Neuronal stem cell (in vitro differentiated cells): Measurements from ENCODE around the gene FOXA3.

Experiments used
- DNase-seq: peaks from one replicate; pipeline ENCODE4 v3.0.0-alpha.2; 2013; ENCODE audit warnings: low spot score
- H2AFZ ChIP-seq: one replicate; pipeline ENCODE4 v1.6.1; 2013; ENCODE audit warnings: mild to moderate bottlenecking, low read length, inconsistent platforms
- H2AK5ac ChIP-seq: 2 replicates; pipeline ENCODE4 v1.6.1; 2013; ENCODE audit warnings: low read depth, mild to moderate bottlenecking, inconsistent platforms, low read length, moderate library complexity, mixed read lengths
- H2BK120ac ChIP-seq: 2 replicates; pipeline ENCODE4 v1.6.1; 2013; ENCODE audit warnings: low read depth, mild to moderate bottlenecking, inconsistent platforms, low read length, moderate library complexity, mixed read lengths
- H2BK12ac ChIP-seq: one replicate; pipeline ENCODE4 v1.6.1; 2013; ENCODE audit warnings: low read length, inconsistent platforms
- H2BK15ac ChIP-seq: 2 replicates; pipeline ENCODE4 v1.6.1; 2013; ENCODE audit warnings: mild to moderate bottlenecking, low read length, inconsistent platforms, mixed read lengths
- H2BK5ac ChIP-seq: one replicate; pipeline ENCODE4 v1.6.1; 2013; ENCODE audit warnings: inconsistent platforms, mild to moderate bottlenecking, low read length, moderate library complexity
- H3K14ac ChIP-seq: one replicate; pipeline ENCODE4 v1.6.1; 2013; ENCODE audit warnings: low read length, inconsistent platforms
- H3K18ac ChIP-seq: 2 replicates; pipeline ENCODE4 v1.6.1; 2013; ENCODE audit warnings: low read length, inconsistent platforms
- H3K23ac ChIP-seq: 2 replicates; pipeline ENCODE4 v1.6.1; 2013; ENCODE audit warnings: low read depth, mild to moderate bottlenecking, mixed read lengths, low read length, inconsistent platforms; ENCODE audit not compliant: poor library complexity
- H3K27ac ChIP-seq: replicated peaks from 3 replicates; pipeline ENCODE4 v1.5.1; 2013; ENCODE audit warnings: low read length, inconsistent platforms
- H3K27me3 ChIP-seq, 3 experiments: 2 replicates each; pipeline ENCODE4 v1.6.1; 2013; ENCODE audit warnings: low read length in 3 of 3, mild to moderate bottlenecking in 2 of 3, inconsistent platforms in 1 of 3, low read depth in 1 of 3, mixed read lengths in 1 of 3, moderate library complexity in 1 of 3; ENCODE audit not compliant: control insufficient read depth in 3 of 3, insufficient read depth in 3 of 3
- H3K36me3 ChIP-seq, 2 donors: replicated peaks in 1 of 2; 2 replicates each; pipeline ENCODE4 v1.6.1; 2013; ENCODE audit warnings: low read length in 2 of 2; ENCODE audit not compliant: control insufficient read depth in 2 of 2, insufficient read depth in 2 of 2
- H3K4ac ChIP-seq: 2 replicates; pipeline ENCODE4 v1.6.1; 2013; ENCODE audit warnings: inconsistent platforms, mild to moderate bottlenecking, low read length, moderate library complexity
- H3K4me1 ChIP-seq, 2 donors: 1 replicate in 1 of 2; 2 replicates in 1 of 2; pipeline ENCODE4 v1.6.1; 2013; ENCODE audit warnings: low read length in 2 of 2, low read depth in 1 of 2; ENCODE audit not compliant: control insufficient read depth in 2 of 2, insufficient read depth in 1 of 2
- H3K4me2 ChIP-seq: one replicate; pipeline ENCODE4 v1.6.1; 2013; ENCODE audit warnings: mild to moderate bottlenecking, low read length, inconsistent platforms; ENCODE audit not compliant: insufficient read depth, poor library complexity, severe bottlenecking
- H3K4me3 ChIP-seq, 2 donors: 2 replicates each; pipeline ENCODE4 v1.5.1; 2013; ENCODE audit warnings: low read length in 2 of 2, mild to moderate bottlenecking in 2 of 2, inconsistent platforms in 1 of 2, moderate library complexity in 1 of 2
- H3K79me1 ChIP-seq: one replicate; pipeline ENCODE4 v1.6.1; 2013; ENCODE audit warnings: low read depth, mild to moderate bottlenecking, inconsistent platforms, low read length, moderate library complexity
- H3K9ac ChIP-seq: one replicate; pipeline ENCODE4 v1.6.1; 2013; ENCODE audit warnings: mild to moderate bottlenecking, low read depth, low read length, inconsistent platforms; ENCODE audit not compliant: poor library complexity
- H3K9me3 ChIP-seq, 2 donors: replicated peaks in 1 of 2; 2 replicates each; pipeline versions ENCODE3 to v1.6.1; 2013; ENCODE audit warnings: low read length in 2 of 2, mild to moderate bottlenecking in 2 of 2, inconsistent platforms in 1 of 2, low read depth in 1 of 2, mixed read lengths in 1 of 2, moderate library complexity in 1 of 2; ENCODE audit not compliant: control insufficient read depth in 2 of 2, insufficient read depth in 1 of 2
- H4K8ac ChIP-seq: one replicate; pipeline ENCODE4 v1.6.1; 2013; ENCODE audit warnings: low read depth, mild to moderate bottlenecking, inconsistent platforms, low read length, moderate library complexity
- H4K91ac ChIP-seq: one replicate; pipeline ENCODE4 v1.6.1; 2013; ENCODE audit warnings: low read length, low read depth, mild to moderate bottlenecking, inconsistent platforms; ENCODE audit not compliant: poor library complexity
- WGBS, 2 donors: extraction: QIAGEN DNeasy Blood & Tissue Kit; methylation state at CpG; one replicate each; pipeline ENCODE4 v1.1.7; 2013; ENCODE audit warnings: missing lambda C conversion rate in 2 of 2, mixed read lengths in 1 of 2; ENCODE audit not compliant: insufficient read length in 2 of 2, insufficient replicate concordance in 1 of 2; ENCODE audit errors: extremely low coverage in 2 of 2; 5-methylcytosine and 5-hydroxymethylcytosine counted together

FOXA3 gene

GRCh38 chr19:45901432-45901911 is 37.3 kb downstream of the FOXA3 start:
- Histone ChIP-seq H2AK5ac (peak overlapping the region; percentile 61), H2BK12ac (no peak overlapping the region), H3K18ac (peak overlapping the region; percentile 90), H2BK5ac (no peak overlapping the region), H3K79me1 (peaks cover 6% of the 10 kb centered on the region), H3K9me3 (no peaks in the 10 kb centered on the region), H4K91ac (no peak overlapping the region), H3K27me3 (peaks cover 0 to 19% (median 9%) of the 10 kb centered on the region in 3 experiments), H4K8ac (no peak overlapping the region), H3K4ac (no peak overlapping the region), H3K4me2 (peak overlapping the region; percentile 91), H2BK120ac (peak overlapping the region; percentile 4), H3K36me3 (peaks cover 11 to 38% of the 10 kb centered on the region in 2 donors), H3K9ac (peak overlapping the region; percentile 82), H2AFZ (peak overlapping the region; percentile 91), H3K14ac (no peak overlapping the region), H3K4me3 (peak overlapping the region; percentile 79 to 81), H3K23ac (peak overlapping the region; percentile 45), H3K27ac (no peak overlapping the region), H3K4me1 (peaks cover 6 to 8% of the 10 kb centered on the region in 2 donors), H2BK15ac (no peak overlapping the region)
- no CpG with 5 or more reads among the region's 69 CpGs for WGBS, 2 donors
- no peak for DNase-seq

GRCh38 chr19:45901912-45902650 is 38.0 kb downstream of the FOXA3 start, which contains the start of gene MYPOP:
TSS of gene MYPOP (minus strand) at chr19:45902613. CDS start at chr19:45901773, 840 bp downstream.
- no peak within 1 kb of the TSS for H3K4ac ChIP-seq
- H3K9ac ChIP-seq, result peak within 1 kb of the TSS; percentile 89
- no peaks in the 10 kb centered on the region for H3K9me3 ChIP-seq
- no peak within 1 kb of the TSS for H3K14ac ChIP-seq
- H4K8ac ChIP-seq, result no peak within 1 kb of the TSS
- no CpG with 5 or more reads among the region's 47 CpGs for WGBS, 2 donors
- peak within 1 kb of the TSS; percentile 87 for H2BK5ac ChIP-seq
- H3K27me3 ChIP-seq, result peaks cover 0 to 19% (median 9%) of the 10 kb centered on the region in 3 experiments
- peak within 1 kb of the TSS; percentile 61 for H2AK5ac ChIP-seq
- no peak within 1 kb of the TSS for H4K91ac ChIP-seq
- peak within 1 kb of the TSS; percentile 71 for H2BK15ac ChIP-seq
- peak within 1 kb of the TSS; percentile 82 for H3K23ac ChIP-seq
- H2AFZ ChIP-seq, result peak within 1 kb of the TSS; percentile 96
- peaks cover 6% of the 10 kb centered on the region for H3K79me1 ChIP-seq
- H2BK12ac ChIP-seq, result no peak within 1 kb of the TSS
- H3K4me2 ChIP-seq, result peak within 1 kb of the TSS; percentile 91
- peak within 1 kb of the TSS; percentile 79 to 91 for H3K4me3 ChIP-seq
- peak within 1 kb of the TSS; percentile 96 for H3K18ac ChIP-seq
- H3K27ac ChIP-seq, result peak within 1 kb of the TSS; percentile 97
- peak within 1 kb of the TSS; percentile 4 for H2BK120ac ChIP-seq
- peaks cover 6 to 8% of the 10 kb centered on the region in 2 donors for H3K4me1 ChIP-seq
- peaks cover 11 to 36% of the 10 kb centered on the region in 2 donors for H3K36me3 ChIP-seq
- DNase-seq, result no peak

- H3K27ac ChIP-seq, result peak overlapping the region; percentile 97
- H2BK12ac ChIP-seq, result no peak overlapping the region
- H3K4me2 ChIP-seq, result peak overlapping the region; percentile 75
- H3K36me3 ChIP-seq, result peaks cover 8 to 30% of the 10 kb centered on the region in 2 donors
- peak; percentile 99 for DNase-seq
- H3K14ac ChIP-seq, result no peak overlapping the region
- no peak overlapping the region for H2BK15ac ChIP-seq
- peak overlapping the region; percentile 87 for H2BK5ac ChIP-seq
- H2AK5ac ChIP-seq, result peak overlapping the region; percentile 42
- peak overlapping the region; percentile 79 to 81 for H3K4me3 ChIP-seq
- H3K23ac ChIP-seq, result peak overlapping the region; percentile 82
- H3K27me3 ChIP-seq, result peaks cover 0 to 19% (median 9%) of the 10 kb centered on the region in 3 experiments
- WGBS, 2 donors, result no CpG with 5 or more reads among the region's 73 CpGs
- peak overlapping the region; percentile 96 for H3K18ac ChIP-seq
- H3K9me3 ChIP-seq, result no peaks in the 10 kb centered on the region
- no peak overlapping the region for H3K4ac ChIP-seq
- peaks cover 6% of the 10 kb centered on the region for H3K79me1 ChIP-seq
- no peak overlapping the region for H4K8ac ChIP-seq
- no peak overlapping the region for H4K91ac ChIP-seq
- H2BK120ac ChIP-seq, result no peak overlapping the region
- H3K9ac ChIP-seq, result peak overlapping the region; percentile 89
- H2AFZ ChIP-seq, result peak overlapping the region; percentile 96
- H3K4me1 ChIP-seq, result peaks cover 6 to 8% of the 10 kb centered on the region in 2 donors
Measured at GRCh38 chr19:45902651-45903625, 38.8 kb downstream of the FOXA3 start.
